ENCODE measurements around the gene SLC35E4.
A peak's percentile ranks its signal among the peaks of the same experiment; 100 is the strongest.
"Not testable (repeated sequence)": the region's sequence is repeated elsewhere in the genome, so short reads cannot be mapped to it uniquely, and the experiment has no call there.

The SLC35E4 gene, protein sequence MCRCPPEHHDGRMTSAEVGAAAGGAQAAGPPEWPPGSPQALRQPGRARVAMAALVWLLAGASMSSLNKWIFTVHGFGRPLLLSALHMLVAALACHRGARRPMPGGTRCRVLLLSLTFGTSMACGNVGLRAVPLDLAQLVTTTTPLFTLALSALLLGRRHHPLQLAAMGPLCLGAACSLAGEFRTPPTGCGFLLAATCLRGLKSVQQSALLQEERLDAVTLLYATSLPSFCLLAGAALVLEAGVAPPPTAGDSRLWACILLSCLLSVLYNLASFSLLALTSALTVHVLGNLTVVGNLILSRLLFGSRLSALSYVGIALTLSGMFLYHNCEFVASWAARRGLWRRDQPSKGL

DNA sequence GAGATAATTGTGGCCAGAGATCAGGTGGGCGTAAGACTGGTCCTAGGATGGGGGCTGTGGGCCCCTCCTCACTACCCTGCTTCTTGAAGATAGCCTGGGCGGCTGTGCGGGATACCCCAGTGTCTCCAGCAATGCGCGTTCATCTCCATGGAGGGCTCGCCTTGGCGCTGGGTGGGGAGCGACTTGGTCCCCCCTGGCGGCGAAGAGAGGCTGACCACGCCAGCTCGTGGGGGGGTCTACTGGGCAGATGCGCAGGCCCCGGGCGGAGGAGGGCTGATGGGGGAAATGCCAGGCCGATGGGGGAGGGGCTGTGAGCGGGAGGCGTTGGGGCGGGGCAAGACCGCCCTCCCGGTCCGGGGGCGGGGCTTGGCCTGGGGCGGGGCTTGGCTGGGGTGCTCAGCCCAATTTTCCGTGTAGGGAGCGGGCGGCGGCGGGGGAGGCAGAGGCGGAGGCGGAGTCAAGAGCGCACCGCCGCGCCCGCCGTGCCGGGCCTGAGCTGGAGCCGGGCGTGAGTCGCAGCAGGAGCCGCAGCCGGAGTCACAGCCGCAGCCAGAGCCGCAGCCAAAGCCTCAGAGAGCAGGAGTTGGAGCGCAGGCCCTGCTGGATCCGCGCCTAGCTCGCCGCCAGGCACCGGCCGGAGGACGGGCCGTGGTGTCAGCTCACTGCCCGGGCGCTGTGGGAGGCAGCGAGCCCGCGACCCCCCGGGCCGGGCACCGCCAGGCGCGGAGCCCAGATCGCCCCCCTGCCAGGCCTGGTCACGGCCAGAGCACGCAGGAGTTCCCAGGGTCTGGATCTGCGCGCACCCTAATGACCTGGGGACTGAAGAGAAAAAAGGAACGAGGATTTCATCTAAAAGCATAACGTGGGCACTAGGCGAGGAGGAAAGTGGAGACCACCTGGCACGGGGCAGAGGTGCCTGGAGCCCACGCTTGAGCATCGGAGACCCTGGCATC is at the start of gene SLC35E4:
TSS of gene SLC35E4 (plus strand) at position 509 of the 953 bp plus-strand sequence. CDS start 670 bp downstream, outside the sequence.
- peak; percentile 96 for DNase-seq

DNA sequence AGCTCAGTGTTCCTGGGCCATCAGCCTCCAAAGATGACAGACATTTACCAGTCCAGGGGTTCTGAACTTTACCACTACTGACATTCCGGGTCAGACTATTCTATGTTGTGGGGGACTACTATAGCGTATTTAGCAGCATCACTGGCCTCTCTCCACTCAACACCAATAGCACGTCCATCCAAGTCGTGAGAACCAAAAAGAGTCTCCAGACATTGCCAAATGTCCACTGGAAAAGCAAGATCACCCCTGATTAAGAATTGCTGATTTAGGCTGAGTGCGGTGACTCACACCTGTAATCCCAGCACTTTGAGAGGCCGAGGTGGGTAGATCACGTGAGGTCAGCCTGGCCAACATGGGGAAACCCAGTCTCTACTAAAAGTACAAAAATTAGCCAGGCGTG is 49.2 kb upstream of the SLC35E4 start:
- DNase-seq: no peak

DNA sequence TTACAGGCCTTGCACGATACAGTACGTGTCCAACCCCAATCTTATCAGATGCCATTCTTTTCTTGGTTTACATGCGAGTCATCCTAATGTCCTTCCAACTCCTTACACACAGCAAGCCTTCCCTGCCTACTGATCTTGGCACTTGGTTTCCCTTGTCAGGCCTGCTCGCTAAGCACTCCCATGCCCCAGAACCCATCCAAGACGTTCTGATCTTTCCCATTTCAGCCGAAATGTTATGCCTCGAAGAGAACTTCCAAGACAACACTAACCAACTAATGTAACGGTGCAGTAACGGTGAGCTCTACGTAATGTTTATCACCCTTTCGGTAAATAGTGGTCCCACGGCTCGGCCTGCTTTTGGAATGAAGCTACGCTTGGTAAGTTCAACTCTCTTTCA is 44.4 kb upstream of the SLC35E4 start:
- DNase-seq: no peak

DNA sequence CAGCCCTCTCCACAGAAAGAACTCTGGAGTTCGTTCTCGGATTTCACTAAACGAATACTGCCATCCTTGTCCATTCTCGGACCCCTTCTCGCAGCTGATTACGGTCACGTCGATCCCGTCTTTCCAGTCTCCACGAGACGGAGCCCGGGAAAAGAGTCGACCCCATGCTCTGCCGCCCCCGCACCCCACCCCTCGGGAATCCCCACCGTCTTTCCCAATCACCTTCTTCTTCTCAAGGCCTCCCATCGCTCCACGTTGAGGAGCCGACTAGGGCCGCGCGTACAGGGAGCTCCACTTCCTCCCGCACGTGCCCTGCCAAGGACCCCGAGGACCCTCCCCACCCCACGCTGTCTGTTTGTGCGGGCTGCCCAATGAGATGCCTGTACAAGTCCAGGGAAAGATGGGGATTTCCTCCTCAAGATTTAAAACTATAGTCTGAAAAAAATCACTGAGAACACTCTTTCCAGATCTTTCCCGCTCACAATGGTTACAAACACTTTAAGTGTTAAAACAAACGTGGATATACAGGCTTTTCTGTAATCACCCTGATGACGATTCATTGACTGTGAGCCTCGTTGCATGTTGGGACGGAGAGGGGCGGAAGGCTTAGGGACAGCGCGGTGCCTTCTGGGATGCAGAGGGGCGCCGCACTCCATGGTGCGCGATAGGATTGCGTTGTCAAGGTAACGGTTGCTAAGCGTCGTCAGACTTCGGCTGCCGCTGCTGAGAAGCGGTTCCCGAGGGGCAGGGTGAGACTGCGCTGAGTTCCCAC is 43.8 kb upstream of the SLC35E4 start, which contains the start of gene PES1:
TSS of gene PES1 (minus strand) at position 323 of the 772 bp plus-strand sequence. CDS start at position 246, 77 bp downstream.
- DNase-seq: peak; percentile 93

DNA sequence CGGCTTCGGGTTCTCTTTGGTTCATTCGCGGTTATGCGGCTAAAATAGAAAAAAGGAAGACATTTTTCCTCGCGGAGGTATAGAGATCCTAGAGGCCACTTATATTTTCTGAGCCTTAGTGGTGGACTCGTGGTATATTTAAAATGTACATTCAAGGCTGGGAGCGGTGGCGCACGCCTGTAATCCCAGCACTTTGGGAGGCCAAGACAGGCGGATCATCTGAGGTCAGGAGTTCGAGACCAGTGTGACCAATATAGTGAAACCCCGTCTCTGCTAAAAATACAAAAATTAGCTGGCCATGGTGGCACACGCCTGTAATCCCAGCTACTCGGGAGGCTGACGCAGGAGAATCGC is 43.2 kb upstream of the SLC35E4 start:
- DNase-seq: not testable (repeated sequence)

DNA sequence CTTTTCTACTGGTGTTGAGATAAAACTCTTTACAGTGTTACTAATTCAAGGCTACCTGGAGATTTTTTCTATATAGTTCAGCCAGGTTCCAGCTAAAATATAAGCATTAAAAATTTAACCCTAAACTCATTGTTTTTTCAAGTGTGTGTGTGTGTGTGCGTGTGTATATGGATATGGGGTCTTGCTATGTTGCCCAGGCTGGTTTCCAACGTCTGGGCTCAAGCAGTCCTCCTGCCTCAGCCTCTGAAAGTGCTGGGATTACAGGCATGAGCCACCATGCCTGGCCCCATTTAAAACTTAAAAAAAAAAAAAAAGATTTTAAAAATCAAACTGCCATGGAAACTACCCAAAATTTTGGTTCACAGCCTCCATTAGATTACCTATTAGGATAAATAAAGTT is 39.4 kb upstream of the SLC35E4 start:
- no peak for DNase-seq

DNA sequence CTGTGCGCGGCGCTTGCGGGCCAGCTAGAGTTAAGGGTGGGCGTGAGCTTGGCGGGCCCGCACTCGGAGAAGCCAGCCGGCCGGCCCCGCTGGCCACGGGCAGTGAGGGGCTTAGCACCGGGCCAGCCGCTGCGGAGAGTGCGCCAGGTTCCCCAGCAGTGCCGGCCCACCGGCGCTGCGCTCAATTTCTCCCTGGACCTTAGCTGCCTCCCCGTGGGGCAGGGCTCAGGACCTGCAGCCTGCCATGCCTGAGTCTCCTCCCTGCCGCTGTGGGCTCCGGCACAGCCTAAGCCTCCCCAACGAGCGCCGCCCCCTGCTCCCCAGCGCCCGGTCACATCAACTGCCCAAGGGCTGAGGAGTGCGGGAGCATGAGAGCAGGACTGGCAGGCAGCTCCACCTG is 38.7 kb upstream of the SLC35E4 start:
- DNase-seq: no peak

DNA sequence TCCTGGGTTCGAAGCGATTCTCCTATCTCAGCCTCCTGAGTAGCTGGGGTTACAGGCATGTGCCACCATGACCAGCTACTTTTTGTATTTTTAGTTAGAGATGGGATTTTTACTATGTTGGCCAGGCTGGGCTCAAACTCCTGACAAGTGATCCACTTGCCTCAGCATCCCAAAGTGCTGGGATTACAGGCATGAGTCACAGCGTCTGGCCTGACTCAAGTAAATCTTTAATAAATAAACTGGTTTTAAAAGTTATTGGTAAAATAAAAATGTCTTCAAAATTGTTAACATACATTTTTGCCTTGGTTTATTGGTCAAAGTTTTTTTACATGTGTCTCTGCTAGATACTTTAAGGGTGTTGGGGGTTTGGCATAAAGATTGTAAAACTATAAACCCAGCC is 36.6 kb upstream of the SLC35E4 start:
- no peak for DNase-seq

DNA sequence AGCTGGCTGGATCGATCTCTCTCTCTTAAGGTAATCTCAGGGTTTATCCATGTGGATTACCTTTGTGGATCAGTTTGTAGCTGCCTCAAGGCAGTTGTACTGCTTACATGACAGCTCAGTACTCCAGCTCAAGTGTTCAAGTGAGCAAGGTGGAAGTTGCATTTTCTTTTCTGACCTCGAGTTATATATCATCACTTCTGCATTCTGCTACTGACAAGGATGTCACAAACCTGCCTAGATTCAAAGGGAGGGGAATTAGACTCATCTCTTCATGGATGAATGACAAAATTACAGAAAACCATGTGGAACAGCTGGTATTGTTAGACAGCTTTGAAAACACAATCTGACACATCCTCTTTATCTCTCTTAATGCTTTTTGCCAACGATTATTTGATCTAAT is 34.7 kb upstream of the SLC35E4 start:
- DNase-seq: no peak

DNA sequence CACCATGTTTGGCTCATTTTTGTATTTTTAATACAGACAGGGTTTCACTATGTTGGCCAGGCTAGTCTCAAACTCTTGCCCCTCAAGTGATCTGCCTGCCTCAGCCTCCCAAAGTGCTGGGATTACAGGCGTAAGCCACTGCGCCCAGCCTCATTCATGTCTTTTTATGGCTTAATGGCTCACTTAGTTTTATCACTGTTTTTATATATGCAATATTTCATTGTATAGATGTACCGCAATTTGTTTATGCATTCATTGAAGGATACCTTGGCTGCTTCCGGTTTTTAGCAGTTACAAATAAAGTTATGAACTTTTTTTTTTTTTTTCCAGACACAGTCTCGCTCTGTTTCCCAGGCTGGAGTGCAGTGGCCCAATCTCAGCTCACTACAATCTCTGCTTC is 34.1 kb upstream of the SLC35E4 start:
- DNase-seq: no peak

DNA sequence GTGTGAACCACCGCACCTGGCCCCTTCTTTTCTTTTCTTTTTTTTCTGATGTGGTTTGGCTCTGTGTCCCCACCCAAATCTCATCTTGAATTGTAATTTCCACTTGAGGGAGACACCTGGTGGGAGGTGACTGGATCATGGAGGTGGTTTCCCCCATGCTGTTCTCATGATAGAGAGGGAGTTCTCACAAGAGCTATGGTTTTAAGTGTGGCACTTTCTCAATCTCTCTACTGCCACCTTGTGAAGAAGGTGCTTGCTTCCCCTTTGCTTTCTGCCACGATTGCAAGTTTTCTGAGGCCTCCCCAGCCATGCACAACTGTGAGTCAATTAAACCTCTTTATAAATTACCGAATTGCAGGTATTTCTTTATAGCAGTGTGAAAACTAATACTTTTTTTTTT is 33.5 kb upstream of the SLC35E4 start:
- no peak for DNase-seq

DNA sequence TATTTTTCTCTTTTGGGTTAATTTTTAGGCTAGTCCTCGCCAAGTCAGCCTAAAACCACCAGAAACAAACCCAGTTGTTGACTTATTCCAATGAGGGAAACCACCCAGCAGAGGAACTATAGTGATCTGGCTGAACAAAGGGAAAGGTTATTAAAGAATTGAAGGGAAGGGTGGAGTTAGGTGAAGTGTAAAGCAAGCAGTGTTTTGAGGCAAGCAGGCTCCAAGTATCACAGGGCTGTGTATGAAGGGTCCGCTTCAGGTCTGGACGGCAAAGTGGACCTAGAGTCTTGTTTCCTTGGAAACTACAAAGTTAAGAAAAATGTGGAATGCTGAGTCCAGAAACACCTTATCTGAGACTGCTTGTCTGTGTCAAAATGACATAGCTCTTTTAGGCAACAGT is 31.8 kb upstream of the SLC35E4 start:
- DNase-seq: no peak

DNA sequence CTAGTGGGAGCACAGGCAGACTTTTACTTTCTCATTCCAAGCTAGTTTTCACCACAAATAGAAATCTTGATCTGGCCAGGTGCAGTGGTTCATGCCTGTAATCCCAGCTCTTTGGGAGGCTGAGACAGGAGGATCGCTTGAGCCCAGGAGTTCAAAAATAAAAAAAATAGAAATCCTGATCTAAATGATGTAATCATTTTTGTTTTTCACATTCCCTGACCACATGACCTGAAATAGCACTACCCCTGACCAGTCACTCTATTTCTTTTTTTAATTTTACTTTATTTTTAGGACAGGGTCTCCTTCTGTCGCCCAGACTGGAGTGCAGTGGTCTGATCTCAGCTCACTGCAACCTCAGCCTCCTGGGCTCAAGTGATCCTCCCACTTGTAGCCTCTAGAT is 30.9 kb upstream of the SLC35E4 start:
- DNase-seq: no peak

DNA sequence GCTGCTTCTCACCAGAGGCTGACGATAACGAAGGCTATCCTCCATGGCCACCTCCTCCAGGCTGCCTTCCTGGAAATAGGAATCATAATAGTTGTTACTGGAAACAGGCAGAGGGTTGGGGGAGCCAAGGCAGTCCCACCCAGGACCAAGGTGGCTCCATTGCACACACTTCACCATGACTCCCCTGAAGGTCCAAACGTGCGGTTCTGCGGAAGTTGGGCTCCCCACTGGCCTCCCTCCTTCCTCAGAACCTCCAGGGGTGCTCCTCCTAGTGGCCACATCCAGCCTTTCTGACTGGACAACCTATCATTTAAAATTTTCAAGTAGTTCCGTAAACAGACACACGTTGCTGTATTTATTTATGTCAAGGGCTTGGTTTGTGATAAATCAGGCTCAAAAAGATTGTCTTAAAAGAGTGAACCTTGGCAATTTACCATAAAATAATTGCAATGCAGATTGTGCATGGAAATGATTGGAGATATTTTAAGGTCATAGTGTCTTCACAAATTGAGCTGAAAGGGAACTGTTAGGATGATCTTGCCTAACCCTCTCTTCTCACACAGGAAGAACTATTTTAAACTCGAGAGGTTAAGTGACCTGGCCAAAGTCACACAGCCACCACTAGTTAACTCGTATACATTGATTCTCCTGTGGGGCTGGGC is 30.0 kb upstream of the SLC35E4 start:
- DNase-seq: peak; percentile 41

DNA sequence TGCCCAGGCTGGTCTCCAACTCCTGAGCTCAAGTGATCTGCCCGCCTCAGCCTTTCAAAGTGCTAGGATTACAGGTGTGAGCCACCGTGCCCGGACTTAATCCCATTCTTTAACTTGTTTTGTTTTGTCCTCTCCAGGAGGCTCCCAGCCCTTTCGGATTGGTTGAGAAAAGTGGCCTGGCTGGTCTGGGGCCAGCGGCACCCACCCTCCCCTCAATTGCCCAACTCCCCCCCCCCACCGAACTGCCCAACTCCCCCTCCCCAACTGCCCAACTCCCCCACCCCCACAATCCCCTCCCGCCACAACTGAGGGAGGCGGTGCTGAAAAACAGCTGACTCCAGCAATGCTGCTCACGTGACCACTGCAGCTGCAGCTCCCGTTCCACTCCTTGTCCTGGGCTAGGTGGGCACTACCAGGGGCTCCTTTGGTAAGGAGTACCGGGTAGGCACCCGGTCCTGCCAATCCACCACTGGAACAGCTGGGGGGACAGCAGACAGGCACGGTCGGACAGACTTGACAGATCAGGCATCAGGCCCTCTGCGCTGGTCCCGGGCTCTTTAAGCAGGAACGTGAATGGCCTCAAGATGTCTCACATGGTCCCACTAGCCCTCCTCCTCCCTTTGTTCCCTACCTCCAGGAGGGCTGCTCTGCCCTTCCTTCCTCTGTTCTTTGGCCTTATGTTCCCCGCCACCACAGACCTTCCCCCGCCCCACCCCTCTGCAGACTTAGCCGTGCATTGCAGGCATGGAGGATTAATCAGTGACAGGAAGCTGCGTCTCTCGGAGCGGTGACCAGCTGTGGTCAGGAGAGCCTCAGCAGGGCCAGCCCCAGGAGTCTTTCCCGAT is 28.9 kb upstream of the SLC35E4 start, which contains the start of gene TCN2:
TSS of gene TCN2 (plus strand) at position 720 of the 845 bp plus-strand sequence. CDS start 158 bp downstream, outside the sequence.
- DNase-seq: peak; percentile 9

DNA sequence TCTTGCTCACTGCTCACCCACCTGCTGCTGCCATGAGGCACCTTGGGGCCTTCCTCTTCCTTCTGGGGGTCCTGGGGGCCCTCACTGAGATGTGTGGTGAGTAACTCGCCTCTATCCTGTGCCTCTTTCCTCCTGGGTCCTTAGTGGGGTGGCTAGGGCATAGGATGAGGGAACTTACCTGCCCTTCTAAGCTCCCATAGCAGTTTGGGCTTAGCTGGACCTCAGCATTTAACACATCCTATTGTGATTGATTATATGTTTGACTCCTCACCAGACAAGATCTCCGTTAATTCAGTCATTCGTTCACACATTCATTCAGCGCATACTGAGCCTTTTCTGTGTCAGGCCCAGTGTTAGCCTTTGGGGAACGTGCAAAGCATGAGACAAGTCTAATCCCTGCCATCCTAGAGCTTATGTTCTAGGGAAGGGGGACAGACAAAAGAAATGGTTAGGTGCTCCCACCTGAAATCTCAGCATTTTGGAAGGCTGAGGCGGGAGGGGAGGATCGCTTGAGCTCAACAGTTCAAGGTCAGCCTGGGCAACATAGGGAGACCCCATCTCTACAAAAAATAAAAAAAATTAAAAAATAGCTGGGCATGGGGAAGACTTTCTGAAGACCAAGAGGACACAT is 28.2 kb upstream of the SLC35E4 start:
- no peak for DNase-seq

DNA sequence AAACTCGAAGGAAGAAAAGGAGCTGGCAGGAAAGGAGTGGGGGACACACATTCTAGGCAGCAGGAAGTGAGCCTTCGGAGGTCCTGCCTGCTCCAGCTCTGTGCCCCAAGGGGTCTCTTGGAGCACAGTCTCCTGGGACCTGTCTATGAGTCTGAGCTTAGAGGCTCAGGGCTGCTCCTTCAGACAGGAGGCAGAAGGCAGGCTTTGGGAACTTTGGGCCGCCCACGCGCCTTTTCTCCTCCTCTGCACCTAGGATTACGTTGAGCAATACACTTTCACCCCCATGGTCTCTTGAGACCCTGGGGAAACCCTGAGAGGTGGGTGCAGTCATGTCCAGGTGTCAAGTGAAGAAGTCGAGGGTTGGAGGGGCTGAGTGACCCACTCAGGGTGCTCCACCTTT is 27.6 kb upstream of the SLC35E4 start:
- no peak for DNase-seq

DNA sequence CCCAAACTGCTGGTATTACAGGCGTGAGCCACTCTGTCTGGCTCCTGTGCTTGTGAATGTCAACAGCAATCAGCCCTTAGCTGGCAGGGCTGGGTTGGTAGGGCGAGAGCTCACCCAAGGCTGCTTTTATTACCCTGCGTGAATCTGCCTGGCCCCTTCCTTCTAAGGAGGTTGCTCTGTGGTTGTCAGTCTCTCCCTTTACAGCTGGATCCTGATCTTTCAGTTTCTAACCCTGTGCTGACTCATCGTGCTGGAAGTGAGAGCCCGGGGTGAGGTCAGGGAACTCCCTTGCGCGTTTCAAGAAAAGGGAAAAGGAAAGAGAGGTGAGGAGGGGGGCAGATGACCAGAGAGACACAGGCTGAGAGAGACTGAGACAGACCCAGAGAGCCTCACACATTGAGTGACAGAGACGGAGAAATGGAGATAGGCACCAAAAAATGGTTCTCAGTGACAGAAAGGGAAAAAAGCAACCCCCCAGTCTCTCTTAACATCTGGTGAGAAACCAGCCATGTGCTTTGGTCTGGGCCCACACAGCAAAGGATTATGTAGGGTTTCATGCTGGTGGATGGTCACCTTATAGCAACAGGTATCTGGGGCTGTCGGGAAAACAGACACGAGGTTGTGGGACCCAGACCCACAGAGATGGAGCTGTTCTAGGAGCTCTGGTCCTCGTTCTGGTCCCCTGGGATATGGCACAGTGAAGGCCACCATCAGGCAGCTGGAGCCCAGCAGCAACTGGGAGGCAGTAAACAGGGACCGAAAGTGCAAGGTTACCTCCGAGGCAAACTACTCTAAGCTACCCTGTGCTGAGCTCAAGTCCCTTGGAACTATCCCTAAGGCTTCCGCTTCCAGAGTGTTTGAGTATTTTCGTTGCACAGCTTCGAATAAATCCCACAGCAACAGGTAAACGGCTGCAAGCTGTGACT is 26.1 kb upstream of the SLC35E4 start:
- DNase-seq: no peak

DNA sequence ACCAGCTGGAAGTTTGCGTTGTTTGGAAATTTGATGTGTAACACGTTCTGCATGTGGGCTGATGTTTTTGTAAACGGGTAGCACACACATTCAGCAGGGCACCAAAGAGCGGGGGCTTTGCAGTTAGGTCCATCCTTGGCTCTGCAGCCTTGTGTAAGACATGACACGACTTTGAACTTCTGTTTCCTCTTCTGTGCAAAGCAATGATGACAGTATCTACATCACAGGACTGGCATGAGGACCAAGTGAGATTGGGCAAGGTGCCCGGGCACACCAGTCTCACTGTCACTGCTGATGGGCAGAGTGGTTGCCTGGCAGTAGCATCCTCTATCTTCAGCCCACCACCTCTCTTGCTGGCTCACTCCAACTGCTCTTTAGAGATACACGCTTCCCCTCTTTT is 25.3 kb upstream of the SLC35E4 start:
- no peak for DNase-seq

DNA sequence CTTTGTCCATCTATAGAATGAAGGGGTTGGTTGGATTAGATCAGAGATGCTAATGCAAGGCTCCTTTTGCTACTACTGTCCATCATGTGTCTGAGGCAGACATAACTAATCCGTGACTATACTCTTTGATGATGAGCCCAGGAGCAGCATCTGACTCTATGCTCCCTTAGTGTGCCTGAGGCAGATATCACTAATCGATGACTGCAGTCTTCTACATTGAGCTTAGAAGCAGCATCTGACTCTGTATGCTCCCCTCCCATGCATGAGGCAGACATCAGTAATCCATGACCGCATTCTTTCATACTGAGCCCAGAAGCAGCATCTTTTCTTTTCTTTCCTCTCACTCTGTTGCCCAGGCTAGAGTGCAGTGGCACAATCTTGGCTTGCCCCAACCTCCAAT is 24.4 kb upstream of the SLC35E4 start:
- DNase-seq: no peak

All from activated CD4-positive, alpha-beta T cell treated with anti-CD3 and anti-CD28 coated beads, Interleukin-2, amount 50 U/mL, for 1 hour (primary cell).